ENCODE measurements around the gene ACIN1.

ACIN1 gene

GRCh38 chr14:23057757-23058653, 36.9 kb downstream of the ACIN1 start:
- DNase-seq (ENCODE audit: low read depth): peak; percentile 88

GRCh38 chr14:23056956-23057756, 37.8 kb downstream of the ACIN1 start, which contains the start of gene CDH24:
Gene CDH24 (minus strand): TSS chr14:23057520. CDS start chr14:23055733, 1,787 bp downstream.
- DNase-seq (ENCODE audit: low read depth): peak; percentile 84

- peak; percentile 82 for DNase-seq (ENCODE audit: low read depth)
Measured at GRCh38 chr14:23056145-23056955, 38.6 kb downstream of the ACIN1 start.

GRCh38 chr14:23055621-23056144, 39.3 kb downstream of the ACIN1 start:
- DNase-seq (ENCODE audit: low read depth): peak; percentile 20

GRCh38 chr14:23055147-23055550, 39.8 kb downstream of the ACIN1 start:
- DNase-seq (ENCODE audit: low read depth): no peak

GRCh38 chr14:23054000-23054811, 40.7 kb downstream of the ACIN1 start:
- DNase-seq (ENCODE audit: low read depth): no peak

DNA sequence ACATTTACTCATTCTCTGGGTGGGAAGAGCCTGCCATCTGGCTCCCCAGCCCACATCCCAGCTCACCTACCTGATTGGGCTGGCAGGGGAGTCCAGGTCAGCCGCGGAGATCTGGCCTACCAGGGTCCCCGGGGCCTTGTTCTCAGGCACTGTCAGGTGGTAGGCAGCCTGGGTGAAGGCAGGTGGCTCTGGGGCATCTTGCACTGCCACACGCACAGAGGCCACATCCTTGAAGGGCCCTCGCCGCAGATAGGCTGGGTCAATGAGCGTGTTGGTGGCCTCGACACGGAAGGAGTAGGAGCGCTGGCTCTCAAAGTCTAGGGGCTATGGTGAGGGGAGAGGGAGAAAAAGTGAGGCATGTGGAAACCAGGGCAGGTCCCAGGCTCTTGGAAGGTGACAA, 41.5 kb downstream of the ACIN1 start:
- no peak for DNase-seq (ENCODE audit: low read depth)

- DNase-seq (ENCODE audit: low read depth): no peak
Measured at GRCh38 chr14:23052671-23053070, 42.3 kb downstream of the ACIN1 start.

DNA sequence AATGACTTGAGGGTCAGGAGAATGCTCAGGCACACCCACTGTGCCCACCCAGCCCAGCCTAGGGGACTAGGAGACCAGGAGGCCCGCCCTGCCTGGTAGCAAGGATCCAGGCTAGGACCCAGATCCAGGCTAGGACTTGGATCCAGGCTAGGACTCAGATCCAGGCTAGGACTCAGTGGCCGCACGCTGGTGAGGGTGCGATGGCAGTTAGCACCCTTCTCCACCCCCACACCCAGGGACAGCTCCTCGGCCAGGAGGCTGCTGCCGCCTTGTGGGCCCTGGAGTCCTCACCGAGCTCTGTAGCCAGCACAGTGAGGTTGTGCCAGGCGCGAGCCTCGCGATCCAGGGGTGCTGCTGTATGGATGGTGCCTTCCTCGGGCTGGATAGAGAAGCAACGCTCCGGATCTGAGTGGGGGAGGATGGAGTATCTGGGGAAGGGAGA, 42.7 kb downstream of the ACIN1 start:
- no peak for DNase-seq (ENCODE audit: low read depth)

DNA sequence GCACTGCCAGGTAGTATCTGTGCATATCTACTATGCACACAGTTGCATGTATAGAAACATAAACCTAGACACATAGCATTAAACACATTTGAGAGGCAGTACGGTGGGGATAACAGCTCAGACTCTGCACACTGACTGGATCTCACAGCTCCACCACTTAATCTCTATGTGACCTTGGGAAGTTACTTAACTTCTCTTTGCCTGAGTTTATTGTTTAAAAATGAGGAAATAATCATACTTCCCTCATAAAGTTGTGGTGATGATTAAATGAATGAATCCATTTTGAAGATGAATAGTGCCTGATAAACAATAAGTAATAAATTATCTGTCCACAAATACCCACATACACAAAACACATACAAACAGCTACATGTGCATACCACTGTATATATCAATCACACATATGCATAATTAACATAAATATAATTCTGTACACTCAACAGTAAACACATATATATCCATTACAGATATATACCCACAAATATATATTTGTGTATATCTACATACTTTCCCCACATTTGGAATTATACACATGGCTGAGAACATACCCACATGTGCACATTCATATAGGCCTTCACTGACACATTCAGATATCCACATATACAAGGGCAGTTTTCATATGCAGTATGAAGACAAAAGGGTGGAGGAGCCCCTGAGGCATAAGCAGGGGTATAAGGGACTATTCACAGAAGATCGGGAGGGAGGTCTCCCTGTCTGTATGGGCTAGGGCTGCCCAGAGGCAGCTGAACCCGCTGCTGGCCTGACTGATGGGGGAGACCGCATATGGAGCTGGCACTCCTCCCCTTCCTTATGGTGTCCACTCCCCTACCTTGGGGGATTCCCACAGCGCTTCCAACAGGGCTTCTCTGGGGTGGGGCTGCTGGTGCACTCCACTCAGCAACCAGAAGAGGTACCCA, 43.5 kb downstream of the ACIN1 start:
- DNase-seq (ENCODE audit: low read depth): no peak

GRCh38 chr14:23049011-23049410, 45.9 kb downstream of the ACIN1 start:
- DNase-seq (ENCODE audit: low read depth): no peak

- DNase-seq (ENCODE audit: low read depth): no peak
Measured at GRCh38 chr14:23047751-23048693, 46.9 kb downstream of the ACIN1 start.

DNA sequence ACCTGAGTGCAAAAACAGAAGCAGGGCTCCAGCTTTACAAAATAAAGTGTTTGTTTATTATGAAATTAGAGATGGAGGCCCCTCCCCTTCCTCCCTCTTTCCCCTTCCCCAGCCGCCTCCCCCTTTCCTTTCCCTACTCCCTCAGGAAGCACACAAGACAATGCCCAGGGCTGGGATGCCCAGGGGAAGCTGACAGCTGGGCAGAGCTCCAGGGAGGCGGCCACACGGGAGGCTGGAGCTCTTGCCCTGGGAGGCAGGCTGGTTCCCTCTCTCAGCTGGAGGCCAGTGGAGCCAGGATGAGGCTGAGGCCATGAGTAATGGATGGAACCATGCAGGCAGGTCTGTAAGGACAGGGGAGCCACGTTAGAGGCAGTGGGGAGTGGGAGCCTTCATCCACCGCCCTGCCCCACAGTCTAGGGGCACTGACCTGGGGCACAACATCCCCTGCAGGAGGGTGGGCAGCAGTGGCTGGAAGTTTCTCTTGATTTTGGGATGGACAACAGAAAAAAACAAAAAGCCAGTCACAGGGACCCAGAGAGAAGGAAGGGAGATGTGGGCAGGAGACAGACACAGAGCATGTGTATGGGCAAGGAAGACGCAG, 47.8 kb downstream of the ACIN1 start:
- peak; percentile 22 for DNase-seq (ENCODE audit: low read depth)

DNA sequence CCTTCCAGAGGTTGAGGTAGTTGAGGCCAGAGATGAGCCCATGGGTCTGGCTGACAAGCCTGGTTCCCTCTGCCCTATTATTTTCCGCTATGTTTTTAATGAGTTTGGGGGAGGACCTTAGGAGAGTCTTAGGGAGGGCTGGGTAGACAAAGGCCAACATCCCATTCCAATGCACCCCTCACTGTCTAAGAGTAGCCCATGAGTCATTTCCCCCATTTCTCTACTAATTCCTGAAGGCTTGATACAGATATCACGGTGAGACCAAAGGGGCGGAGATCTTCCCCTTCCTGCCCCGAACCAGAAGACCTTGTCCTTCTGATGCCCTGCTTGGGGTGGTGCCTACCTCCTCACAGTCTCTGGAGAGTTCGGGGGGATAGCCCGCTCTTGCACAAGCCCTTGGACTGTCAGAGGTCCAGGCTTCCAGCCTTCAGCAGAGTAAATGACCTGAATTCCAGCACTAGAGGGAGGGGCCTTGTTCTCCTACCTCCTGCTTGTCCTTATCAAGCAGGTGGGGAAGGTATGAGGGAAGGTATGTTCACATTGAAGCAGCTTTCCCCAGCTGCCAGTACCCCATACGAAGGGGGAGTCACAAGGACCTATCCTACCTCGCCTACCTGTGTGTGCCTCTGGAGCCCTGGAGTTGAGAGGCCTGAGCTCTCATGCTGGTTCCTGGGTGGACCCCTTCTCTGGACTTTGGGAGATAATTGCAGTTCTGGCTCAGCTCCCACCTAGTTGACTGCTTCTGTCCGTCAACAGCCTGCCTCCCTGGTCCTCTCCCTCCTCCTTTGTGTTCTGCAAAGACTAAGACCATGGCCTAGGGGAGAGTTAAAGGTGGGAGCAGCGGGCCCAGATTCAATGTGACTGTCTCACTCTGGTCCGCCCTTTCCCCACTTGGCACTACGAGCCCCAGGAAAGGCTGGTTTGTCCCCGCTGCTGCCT, 49.2 kb downstream of the ACIN1 start:
- DNase-seq (ENCODE audit: low read depth): peak; percentile 54

GRCh38 chr14:23044840-23045239, 50.1 kb downstream of the ACIN1 start:
- DNase-seq (ENCODE audit: low read depth): no peak

- no peak for DNase-seq (ENCODE audit: low read depth)
Measured at GRCh38 chr14:23043754-23044153, 51.2 kb downstream of the ACIN1 start.

DNA sequence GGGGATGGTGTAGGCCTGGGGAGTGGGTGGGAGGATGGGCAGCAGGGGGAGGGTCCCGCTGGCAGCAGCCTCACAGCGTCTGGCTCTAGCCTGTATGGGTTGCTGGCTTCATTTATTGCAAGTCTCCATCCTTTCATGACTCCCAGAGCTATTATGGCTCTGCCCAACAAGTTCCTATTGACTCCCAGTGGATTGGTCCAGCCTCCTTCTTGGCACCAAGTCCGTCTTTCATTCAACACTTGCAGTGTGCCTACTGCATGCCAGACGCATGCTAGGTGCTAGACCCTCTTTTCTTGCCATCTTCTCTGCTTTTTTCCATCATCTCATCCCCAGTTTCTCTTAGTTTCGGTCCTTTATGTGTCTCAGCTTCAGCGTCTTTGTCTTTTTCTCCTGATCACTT, 51.8 kb downstream of the ACIN1 start:
- DNase-seq (ENCODE audit: low read depth): no peak

All from ELR (cell line).